ENCODE measurements around the gene KCNJ18.

DNA sequence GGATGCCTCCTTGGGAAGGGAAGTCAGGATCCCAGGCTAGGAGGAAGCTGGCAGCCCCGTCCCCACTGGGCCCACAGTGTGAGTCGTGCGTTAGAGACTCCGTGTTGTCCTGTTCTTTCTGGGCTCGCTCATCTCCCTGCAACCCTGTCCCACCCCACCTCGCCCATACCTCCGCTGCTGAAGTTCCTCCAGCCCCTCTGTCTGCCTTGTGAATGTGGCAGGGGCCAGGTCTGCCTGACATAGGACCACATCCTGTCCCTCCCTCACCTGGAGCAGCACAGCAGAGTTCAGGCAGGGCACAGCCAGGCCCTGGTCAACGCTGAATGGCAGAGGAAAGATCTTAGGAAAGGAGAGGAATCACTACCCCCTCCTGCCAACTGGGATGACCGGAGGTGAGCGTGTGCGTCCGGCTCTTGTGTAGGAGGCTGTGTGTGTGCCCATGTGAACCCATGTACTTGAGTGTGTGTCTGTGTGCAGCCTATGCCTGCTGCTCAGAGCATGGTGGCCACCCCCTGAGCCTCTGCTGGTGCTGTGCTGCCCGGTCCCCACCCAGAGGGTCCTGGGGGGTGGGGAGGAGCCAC is 12.8 kb downstream of the KCNJ18 start:
- TF ChIP-seq, protein P1, sequence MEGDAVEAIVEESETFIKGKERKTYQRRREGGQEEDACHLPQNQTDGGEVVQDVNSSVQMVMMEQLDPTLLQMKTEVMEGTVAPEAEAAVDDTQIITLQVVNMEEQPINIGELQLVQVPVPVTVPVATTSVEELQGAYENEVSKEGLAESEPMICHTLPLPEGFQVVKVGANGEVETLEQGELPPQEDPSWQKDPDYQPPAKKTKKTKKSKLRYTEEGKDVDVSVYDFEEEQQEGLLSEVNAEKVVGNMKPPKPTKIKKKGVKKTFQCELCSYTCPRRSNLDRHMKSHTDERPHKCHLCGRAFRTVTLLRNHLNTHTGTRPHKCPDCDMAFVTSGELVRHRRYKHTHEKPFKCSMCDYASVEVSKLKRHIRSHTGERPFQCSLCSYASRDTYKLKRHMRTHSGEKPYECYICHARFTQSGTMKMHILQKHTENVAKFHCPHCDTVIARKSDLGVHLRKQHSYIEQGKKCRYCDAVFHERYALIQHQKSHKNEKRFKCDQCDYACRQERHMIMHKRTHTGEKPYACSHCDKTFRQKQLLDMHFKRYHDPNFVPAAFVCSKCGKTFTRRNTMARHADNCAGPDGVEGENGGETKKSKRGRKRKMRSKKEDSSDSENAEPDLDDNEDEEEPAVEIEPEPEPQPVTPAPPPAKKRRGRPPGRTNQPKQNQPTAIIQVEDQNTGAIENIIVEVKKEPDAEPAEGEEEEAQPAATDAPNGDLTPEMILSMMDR (IDR thresholded peaks at IDR 0.05), result no peak
- no peak for TF ChIP-seq POLR2AphosphoS5 (IDR thresholded peaks at IDR 0.05; ENCODE audit: low read depth, low read length)
- TF ChIP-seq, protein P2, sequence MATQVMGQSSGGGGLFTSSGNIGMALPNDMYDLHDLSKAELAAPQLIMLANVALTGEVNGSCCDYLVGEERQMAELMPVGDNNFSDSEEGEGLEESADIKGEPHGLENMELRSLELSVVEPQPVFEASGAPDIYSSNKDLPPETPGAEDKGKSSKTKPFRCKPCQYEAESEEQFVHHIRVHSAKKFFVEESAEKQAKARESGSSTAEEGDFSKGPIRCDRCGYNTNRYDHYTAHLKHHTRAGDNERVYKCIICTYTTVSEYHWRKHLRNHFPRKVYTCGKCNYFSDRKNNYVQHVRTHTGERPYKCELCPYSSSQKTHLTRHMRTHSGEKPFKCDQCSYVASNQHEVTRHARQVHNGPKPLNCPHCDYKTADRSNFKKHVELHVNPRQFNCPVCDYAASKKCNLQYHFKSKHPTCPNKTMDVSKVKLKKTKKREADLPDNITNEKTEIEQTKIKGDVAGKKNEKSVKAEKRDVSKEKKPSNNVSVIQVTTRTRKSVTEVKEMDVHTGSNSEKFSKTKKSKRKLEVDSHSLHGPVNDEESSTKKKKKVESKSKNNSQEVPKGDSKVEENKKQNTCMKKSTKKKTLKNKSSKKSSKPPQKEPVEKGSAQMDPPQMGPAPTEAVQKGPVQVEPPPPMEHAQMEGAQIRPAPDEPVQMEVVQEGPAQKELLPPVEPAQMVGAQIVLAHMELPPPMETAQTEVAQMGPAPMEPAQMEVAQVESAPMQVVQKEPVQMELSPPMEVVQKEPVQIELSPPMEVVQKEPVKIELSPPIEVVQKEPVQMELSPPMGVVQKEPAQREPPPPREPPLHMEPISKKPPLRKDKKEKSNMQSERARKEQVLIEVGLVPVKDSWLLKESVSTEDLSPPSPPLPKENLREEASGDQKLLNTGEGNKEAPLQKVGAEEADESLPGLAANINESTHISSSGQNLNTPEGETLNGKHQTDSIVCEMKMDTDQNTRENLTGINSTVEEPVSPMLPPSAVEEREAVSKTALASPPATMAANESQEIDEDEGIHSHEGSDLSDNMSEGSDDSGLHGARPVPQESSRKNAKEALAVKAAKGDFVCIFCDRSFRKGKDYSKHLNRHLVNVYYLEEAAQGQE (IDR thresholded peaks at IDR 0.05; ENCODE audit: insufficient read depth in 1 of 2, low read depth in 2 of 2, low read length in 1 of 2), result no peak
